ENCODE measurements around the gene SEC23B.
"Not testable (repeated sequence)": the region's sequence is repeated elsewhere in the genome, so short reads cannot be mapped to it uniquely, and the experiment has no call there.

Gene SEC23B

GRCh38 chr20:18501672-18502071 is 6.1 kb upstream of the SEC23B start:
- not testable (repeated sequence) for H3K27me3 ChIP-seq (ENCODE audit: control insufficient read depth in 3 of 3, insufficient read depth in 3 of 3, low read depth in 1 of 3, low read length in 3 of 3); H3K4ac ChIP-seq (ENCODE audit: low read length); H2AK5ac ChIP-seq (ENCODE audit: low read depth, low read length); H3K23ac ChIP-seq (ENCODE audit: low read depth, low read length, poor library complexity); H3K36me3 ChIP-seq (replicated peaks in 1 of 2; ENCODE audit: control insufficient read depth in 2 of 2, insufficient read depth in 2 of 2, low read length in 2 of 2); H3K27ac ChIP-seq (replicated peaks; ENCODE audit: low read length); H4K91ac ChIP-seq (ENCODE audit: low read depth, low read length, poor library complexity); H2BK5ac ChIP-seq (ENCODE audit: low read length); H3K18ac ChIP-seq (ENCODE audit: low read length); H3K9ac ChIP-seq (ENCODE audit: low read depth, low read length, poor library complexity); H3K79me1 ChIP-seq (ENCODE audit: low read depth, low read length); H3K9me3 ChIP-seq (replicated peaks in 1 of 2; ENCODE audit: control insufficient read depth in 2 of 2, insufficient read depth in 1 of 2, low read depth in 1 of 2, low read length in 2 of 2); H4K8ac ChIP-seq (ENCODE audit: low read depth, low read length); H3K4me3 ChIP-seq (ENCODE audit: low read length in 2 of 2); H2BK15ac ChIP-seq (ENCODE audit: low read length); H3K4me1 ChIP-seq (ENCODE audit: control insufficient read depth in 2 of 2, insufficient read depth in 1 of 2, low read depth in 1 of 2, low read length in 2 of 2); H2BK120ac ChIP-seq (ENCODE audit: low read depth, low read length); H2BK12ac ChIP-seq (ENCODE audit: low read length); H3K14ac ChIP-seq (ENCODE audit: low read length); H3K4me2 ChIP-seq (ENCODE audit: insufficient read depth, low read length, poor library complexity, severe bottlenecking); DNase-seq (ENCODE audit: low spot score)
- H2AFZ ChIP-seq (ENCODE audit: low read length) = peak overlapping the region; percentile 70
- WGBS, 2 donors (ENCODE audit: extremely low coverage in 2 of 2, insufficient read length in 2 of 2, insufficient replicate concordance in 1 of 2) = no CpG with 5 or more reads among the region's 1 CpG

GRCh38 chr20:18504479-18505060 is 3.2 kb upstream of the SEC23B start:
- Histone ChIP-seq H3K4me1 (ENCODE audit: control insufficient read depth in 2 of 2, insufficient read depth in 1 of 2, low read depth in 1 of 2, low read length in 2 of 2) (peaks cover 6 to 7% of the 10 kb centered on the region in 2 donors), H3K79me1 (ENCODE audit: low read depth, low read length) (peaks cover 4% of the 10 kb centered on the region), H2BK5ac (ENCODE audit: low read length) (no peak overlapping the region), H3K9ac (ENCODE audit: low read depth, low read length, poor library complexity) (no peak overlapping the region), H4K8ac (ENCODE audit: low read depth, low read length) (no peak overlapping the region), H3K18ac (ENCODE audit: low read length) (no peak overlapping the region), H2BK120ac (ENCODE audit: low read depth, low read length) (no peak overlapping the region), H3K4ac (ENCODE audit: low read length) (no peak overlapping the region), H3K23ac (ENCODE audit: low read depth, low read length, poor library complexity) (no peak overlapping the region), H3K4me2 (ENCODE audit: insufficient read depth, low read length, poor library complexity, severe bottlenecking) (no peak overlapping the region), H2BK12ac (ENCODE audit: low read length) (no peak overlapping the region), H3K14ac (ENCODE audit: low read length) (no peak overlapping the region), H2AK5ac (ENCODE audit: low read depth, low read length) (no peak overlapping the region), H3K27ac (replicated peaks; ENCODE audit: low read length) (no peak overlapping the region), H3K9me3 (replicated peaks in 1 of 2; ENCODE audit: control insufficient read depth in 2 of 2, insufficient read depth in 1 of 2, low read depth in 1 of 2, low read length in 2 of 2) (no peaks in the 10 kb centered on the region), H3K36me3 (replicated peaks in 1 of 2; ENCODE audit: control insufficient read depth in 2 of 2, insufficient read depth in 2 of 2, low read length in 2 of 2) (peaks cover 0 to 5% of the 10 kb centered on the region in 2 donors), H3K4me3 (ENCODE audit: low read length in 2 of 2) (no peak overlapping the region), H2AFZ (ENCODE audit: low read length) (peak overlapping the region; percentile 46), H3K27me3 (ENCODE audit: control insufficient read depth in 3 of 3, insufficient read depth in 3 of 3, low read depth in 1 of 3, low read length in 3 of 3) (peaks cover 0 to 6% (median 0%) of the 10 kb centered on the region in 3 experiments), H2BK15ac (ENCODE audit: low read length) (no peak overlapping the region), H4K91ac (ENCODE audit: low read depth, low read length, poor library complexity) (no peak overlapping the region)
- no CpG with 5 or more reads among the region's 31 CpGs for WGBS, 2 donors (ENCODE audit: extremely low coverage in 2 of 2, insufficient read length in 2 of 2, insufficient replicate concordance in 1 of 2)
- no peak for DNase-seq (ENCODE audit: low spot score)

DNA sequence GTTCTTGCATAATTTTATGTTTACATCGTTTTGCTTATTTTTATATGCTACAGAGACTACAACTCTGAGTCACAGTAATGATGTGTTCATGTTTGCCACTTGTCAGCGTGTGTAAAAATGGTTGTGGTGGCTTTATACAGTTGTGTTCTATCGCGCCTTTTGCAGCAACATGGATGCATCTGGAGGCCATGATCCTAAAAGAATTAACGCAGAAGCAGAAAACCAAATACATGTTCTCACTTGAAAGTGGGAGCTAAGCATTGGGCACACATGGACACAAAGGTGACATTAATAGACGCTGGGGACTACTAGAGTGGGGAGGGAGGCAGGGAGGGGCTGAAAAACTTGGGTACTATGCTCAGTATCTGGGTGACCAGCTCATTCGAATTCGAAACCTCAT is 996 bp upstream of the SEC23B start:
- Histone ChIP-seq H3K23ac (ENCODE audit: low read depth, low read length, poor library complexity) (no peak overlapping the region), H3K14ac (ENCODE audit: low read length) (no peak overlapping the region), H3K9ac (ENCODE audit: low read depth, low read length, poor library complexity) (no peak overlapping the region), H2AK5ac (ENCODE audit: low read depth, low read length) (no peak overlapping the region), H3K27me3 (ENCODE audit: control insufficient read depth in 3 of 3, insufficient read depth in 3 of 3, low read depth in 1 of 3, low read length in 3 of 3) (peaks cover 0 to 6% (median 0%) of the 10 kb centered on the region in 3 experiments), H3K36me3 (replicated peaks in 1 of 2; ENCODE audit: control insufficient read depth in 2 of 2, insufficient read depth in 2 of 2, low read length in 2 of 2) (peaks cover 5 to 27% of the 10 kb centered on the region in 2 donors), H4K91ac (ENCODE audit: low read depth, low read length, poor library complexity) (no peak overlapping the region), H2BK120ac (ENCODE audit: low read depth, low read length) (no peak overlapping the region), H2AFZ (ENCODE audit: low read length) (peak overlapping the region; percentile 92), H3K27ac (replicated peaks; ENCODE audit: low read length) (no peak overlapping the region), H2BK12ac (ENCODE audit: low read length) (no peak overlapping the region), H3K4me1 (ENCODE audit: control insufficient read depth in 2 of 2, insufficient read depth in 1 of 2, low read depth in 1 of 2, low read length in 2 of 2) (peaks cover 6 to 7% of the 10 kb centered on the region in 2 donors), H3K79me1 (ENCODE audit: low read depth, low read length) (peaks cover 4% of the 10 kb centered on the region), H3K18ac (ENCODE audit: low read length) (no peak overlapping the region), H2BK5ac (ENCODE audit: low read length) (no peak overlapping the region), H3K9me3 (replicated peaks in 1 of 2; ENCODE audit: control insufficient read depth in 2 of 2, insufficient read depth in 1 of 2, low read depth in 1 of 2, low read length in 2 of 2) (no peaks in the 10 kb centered on the region), H2BK15ac (ENCODE audit: low read length) (no peak overlapping the region), H4K8ac (ENCODE audit: low read depth, low read length) (no peak overlapping the region), H3K4me3 (ENCODE audit: low read length in 2 of 2) (peak overlapping the region in 1 of 2 donors; percentile 68), H3K4ac (ENCODE audit: low read length) (no peak overlapping the region), H3K4me2 (ENCODE audit: insufficient read depth, low read length, poor library complexity, severe bottlenecking) (peak overlapping the region; percentile 53)
- DNase-seq (ENCODE audit: low spot score) = no peak
- WGBS, 2 donors (ENCODE audit: extremely low coverage in 2 of 2, insufficient read length in 2 of 2, insufficient replicate concordance in 1 of 2) = no CpG with 5 or more reads among the region's 8 CpGs

DNA sequence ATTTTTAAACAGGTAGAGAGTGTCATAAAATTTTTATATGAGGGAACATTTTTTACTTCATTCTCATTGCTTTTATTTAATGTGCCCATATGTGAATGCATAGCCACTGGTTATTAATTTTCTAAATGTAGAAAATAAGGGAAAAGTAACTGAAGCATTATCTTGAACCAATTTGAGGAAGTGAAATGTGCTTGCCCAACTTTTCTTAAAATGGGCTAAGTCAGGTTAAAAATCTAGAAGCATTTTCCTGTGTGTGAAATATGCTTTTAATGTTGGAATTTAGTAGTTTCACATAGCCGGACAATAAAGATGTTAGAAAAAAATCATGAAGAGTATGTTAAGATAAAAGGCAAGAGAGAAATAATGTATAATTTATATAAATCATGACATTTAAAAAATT is 3.8 kb downstream of the SEC23B start:
- Histone ChIP-seq H3K36me3 (replicated peaks in 1 of 2; ENCODE audit: control insufficient read depth in 2 of 2, insufficient read depth in 2 of 2, low read length in 2 of 2) (peaks cover 12 to 68% of the 10 kb centered on the region in 2 donors), H3K9me3 (replicated peaks in 1 of 2; ENCODE audit: control insufficient read depth in 2 of 2, insufficient read depth in 1 of 2, low read depth in 1 of 2, low read length in 2 of 2) (peaks cover 0 to 3% of the 10 kb centered on the region in 2 donors), H4K8ac (ENCODE audit: low read depth, low read length) (no peak overlapping the region), H3K27me3 (ENCODE audit: control insufficient read depth in 3 of 3, insufficient read depth in 3 of 3, low read depth in 1 of 3, low read length in 3 of 3) (no peaks in the 10 kb centered on the region), H2BK5ac (ENCODE audit: low read length) (no peak overlapping the region), H3K4ac (ENCODE audit: low read length) (no peak overlapping the region), H3K27ac (replicated peaks; ENCODE audit: low read length) (no peak overlapping the region), H3K4me1 (ENCODE audit: control insufficient read depth in 2 of 2, insufficient read depth in 1 of 2, low read depth in 1 of 2, low read length in 2 of 2) (peaks cover 6% of the 10 kb centered on the region in 2 donors), H3K9ac (ENCODE audit: low read depth, low read length, poor library complexity) (no peak overlapping the region), H3K14ac (ENCODE audit: low read length) (no peak overlapping the region), H2AK5ac (ENCODE audit: low read depth, low read length) (no peak overlapping the region), H3K18ac (ENCODE audit: low read length) (no peak overlapping the region), H2BK12ac (ENCODE audit: low read length) (no peak overlapping the region), H2BK120ac (ENCODE audit: low read depth, low read length) (no peak overlapping the region), H3K23ac (ENCODE audit: low read depth, low read length, poor library complexity) (no peak overlapping the region), H4K91ac (ENCODE audit: low read depth, low read length, poor library complexity) (no peak overlapping the region), H2BK15ac (ENCODE audit: low read length) (no peak overlapping the region), H3K4me3 (ENCODE audit: low read length in 2 of 2) (no peak overlapping the region), H3K4me2 (ENCODE audit: insufficient read depth, low read length, poor library complexity, severe bottlenecking) (no peak overlapping the region), H3K79me1 (ENCODE audit: low read depth, low read length) (peaks cover 4% of the 10 kb centered on the region), H2AFZ (ENCODE audit: low read length) (no peak overlapping the region)
- no CpG with 5 or more reads among the region's 1 CpG for WGBS, 2 donors (ENCODE audit: extremely low coverage in 2 of 2, insufficient read length in 2 of 2, insufficient replicate concordance in 1 of 2)
- DNase-seq (ENCODE audit: low spot score) = no peak
